CD4-positive, alpha-beta T cell (primary cell): Measurements from ENCODE around the gene RSBN1. TPM values are rescaled to one million over a fixed set of nuclear protein-coding genes. Genes with fewer than 3 reads are reported as not detected.

ENCODE experiments used
- ATAC-seq: fragments of 200-7000 bp; cut with Tn5 transposase; one replicate; pipeline ENCODE4 v1.10.0; 2022; ENCODE audit warnings: mild to moderate bottlenecking; ENCODE audit not compliant: poor library complexity
- CTCF ChIA-PET: fragments of 350-600 bp; sonication (Branson Sonifier 250); formaldehyde crosslinking; loops from one replicate; lab custom pipeline; 2021; ENCODE audit warnings: antibody characterized with exemption, inconsistent platforms; lab: Charles Lee
- POLR2A ChIA-PET: fragments of 350-600 bp; sonication (Branson Sonifier 250); formaldehyde crosslinking; loops from one replicate; lab custom pipeline; 2021; ENCODE audit warnings: antibody characterized with exemption, inconsistent platforms; lab: Charles Lee
- DNase-seq, 14 experiments: peaks; one replicate each; pipeline ENCODE4 v3.0.0-alpha.2; 2013 to 2020; ENCODE audit warnings: mixed read lengths in 2 of 14
- H3K27ac ChIP-seq, 2 donors: one replicate each; pipeline versions ENCODE4 v1.5.1 to v1.7.0; 2013; ENCODE audit warnings: low read length in 2 of 2, low read depth in 1 of 2, mild to moderate bottlenecking in 1 of 2
- H3K27me3 ChIP-seq, 2 experiments: 1 replicate in 1 of 2; 2 replicates in 1 of 2; pipeline versions ENCODE4 v1.6.1 to v1.7.0; 2013; ENCODE audit warnings: low read length in 2 of 2, control low read depth in 1 of 2, mild to moderate bottlenecking in 1 of 2, moderate library complexity in 1 of 2; ENCODE audit not compliant: insufficient read depth in 2 of 2, control insufficient read depth in 1 of 2
- H3K36me3 ChIP-seq: one replicate; pipeline ENCODE4 v1.6.1; 2013; ENCODE audit warnings: low read length, control low read depth; ENCODE audit not compliant: insufficient read depth
- H3K4me1 ChIP-seq: one replicate; pipeline ENCODE4 v1.6.1; 2013; ENCODE audit warnings: low read length, control low read depth; ENCODE audit not compliant: insufficient read depth
- H3K4me3 ChIP-seq: one replicate; pipeline ENCODE4 v1.5.1; 2013; ENCODE audit warnings: mild to moderate bottlenecking, low read length, moderate library complexity
- H3K9me3 ChIP-seq, 2 experiments: 1 replicate in 1 of 2; 2 replicates in 1 of 2; pipeline versions ENCODE4 v1.6.1 to v1.7.0; 2013; ENCODE audit warnings: low read length in 2 of 2, mild to moderate bottlenecking in 2 of 2, control low read depth in 1 of 2, moderate library complexity in 1 of 2; ENCODE audit not compliant: control insufficient read depth in 1 of 2, insufficient read depth in 1 of 2
- H3K27ac Mint-ChIP-seq: one replicate; pipeline ENCODE4 v1.8.0; 2020; ENCODE audit warnings: mixed read lengths
- H3K27me3 Mint-ChIP-seq: one replicate; pipeline ENCODE4 v1.8.0; 2021; ENCODE audit warnings: mixed read lengths
- H3K36me3 Mint-ChIP-seq: one replicate; pipeline ENCODE4 v1.8.0; 2021; ENCODE audit warnings: low read depth, mixed read lengths
- H3K4me1 Mint-ChIP-seq: one replicate; pipeline ENCODE4 v1.8.0; 2021; ENCODE audit warnings: low read depth, mixed read lengths
- H3K4me3 Mint-ChIP-seq: one replicate; pipeline ENCODE4 v1.8.0; 2020; ENCODE audit warnings: mild to moderate bottlenecking, mixed read lengths
- H3K9me3 Mint-ChIP-seq: one replicate; pipeline ENCODE4 v1.8.0; 2020; ENCODE audit warnings: mixed read lengths
- intact Hi-C, 2 experiments: fragments of 100-400 bp; cut with DNase I in 1 of 2; cut with micrococcal nuclease in 1 of 2; formaldehyde crosslinking; loops; one replicate each; pipeline versions ENCODE4 v1.15.1 to v1.9.0; 2023 to 2025; cut with DNase I, micrococcal nuclease
- total RNA-seq, 174 experiments: library from RNA in 2 of 174; stranded (reverse) in 2 of 174; gene quantifications; one replicate each; pipeline ENCODE4 v1.2.3 and lab custom pipeline; 2021 to 2026
- TF ChIP-seq, protein P1 (sequence below): fragments of 200-600 bp; IDR thresholded peaks from one replicate; pipeline ENCODE4 v1.8.0; 2022; ENCODE audit warnings: antibody characterized with exemption, mild to moderate bottlenecking

Gene RSBN1
- total RNA-seq, 2 experiments from 2014 or later = 44.2 to 44.6 TPM

DNA sequence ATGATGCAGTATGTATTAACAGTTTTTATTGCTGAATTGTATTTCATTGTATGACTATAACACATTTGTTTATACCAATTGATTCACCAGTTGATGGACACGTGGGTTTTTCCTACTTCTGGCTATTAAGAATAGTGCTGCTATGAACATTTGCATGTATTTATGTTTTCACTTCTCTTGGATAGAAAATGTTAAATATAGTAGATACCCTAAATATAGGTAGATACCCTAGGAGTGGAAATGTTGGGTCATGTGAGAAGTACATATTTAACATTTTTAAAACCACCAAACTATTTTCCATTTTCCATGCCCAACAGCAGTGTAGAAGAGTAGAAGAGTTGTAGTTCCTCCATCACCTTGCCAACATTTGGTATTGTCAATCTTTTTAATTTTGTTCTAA lies 60.8 kb downstream of the RSBN1 start:
- no peak overlapping the region for H3K4me3 ChIP-seq
- Mint-ChIP-seq H3K4me1 (peaks cover 12% of the 10 kb centered on the region), H3K9me3 (no peaks in the 10 kb centered on the region), H3K27ac (no peak overlapping the region), H3K27me3 (no peaks in the 10 kb centered on the region), H3K4me3 (no peak overlapping the region), H3K36me3 (no peaks in the 10 kb centered on the region)
- H3K27ac ChIP-seq = no peak overlapping the region
- ChIA-PET CTCF (interaction anchor here (0.9 kb wide), 1 partner anchor 9 kb away, joined by 4 read pairs; no protein-coding TSS in a partner anchor), POLR2A (no interaction called here)
- intact Hi-C loops = no loop called here
- no peaks in the 10 kb centered on the region for H3K4me1 ChIP-seq
- no peaks in the 10 kb centered on the region for H3K27me3 ChIP-seq
- DNase-seq (no peak), ATAC-seq (no peak)
- TF ChIP-seq, protein P1, sequence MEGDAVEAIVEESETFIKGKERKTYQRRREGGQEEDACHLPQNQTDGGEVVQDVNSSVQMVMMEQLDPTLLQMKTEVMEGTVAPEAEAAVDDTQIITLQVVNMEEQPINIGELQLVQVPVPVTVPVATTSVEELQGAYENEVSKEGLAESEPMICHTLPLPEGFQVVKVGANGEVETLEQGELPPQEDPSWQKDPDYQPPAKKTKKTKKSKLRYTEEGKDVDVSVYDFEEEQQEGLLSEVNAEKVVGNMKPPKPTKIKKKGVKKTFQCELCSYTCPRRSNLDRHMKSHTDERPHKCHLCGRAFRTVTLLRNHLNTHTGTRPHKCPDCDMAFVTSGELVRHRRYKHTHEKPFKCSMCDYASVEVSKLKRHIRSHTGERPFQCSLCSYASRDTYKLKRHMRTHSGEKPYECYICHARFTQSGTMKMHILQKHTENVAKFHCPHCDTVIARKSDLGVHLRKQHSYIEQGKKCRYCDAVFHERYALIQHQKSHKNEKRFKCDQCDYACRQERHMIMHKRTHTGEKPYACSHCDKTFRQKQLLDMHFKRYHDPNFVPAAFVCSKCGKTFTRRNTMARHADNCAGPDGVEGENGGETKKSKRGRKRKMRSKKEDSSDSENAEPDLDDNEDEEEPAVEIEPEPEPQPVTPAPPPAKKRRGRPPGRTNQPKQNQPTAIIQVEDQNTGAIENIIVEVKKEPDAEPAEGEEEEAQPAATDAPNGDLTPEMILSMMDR = no peak
- H3K36me3 ChIP-seq = no peaks in the 10 kb centered on the region
- no peaks in the 10 kb centered on the region for H3K9me3 ChIP-seq

DNA sequence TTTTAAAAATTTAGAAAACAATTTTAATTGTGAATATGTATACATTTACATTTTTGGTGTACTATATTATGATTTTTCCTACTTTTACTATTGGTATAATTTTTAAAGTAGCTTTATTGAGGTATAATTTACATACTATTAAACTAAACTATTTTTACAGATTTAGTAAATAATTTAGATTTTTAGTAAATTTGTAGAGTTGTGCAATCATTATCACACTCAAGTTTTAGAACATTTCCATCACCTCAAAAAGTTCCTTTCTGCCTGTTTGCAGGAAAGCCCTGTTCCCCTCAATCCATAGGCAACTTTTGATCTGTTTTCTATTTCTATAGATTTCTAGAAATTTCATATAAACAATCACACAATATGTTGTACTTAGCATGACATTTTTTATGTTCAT lies 61.2 kb downstream of the RSBN1 start:
- POLR2A ChIA-PET = no interaction called here
- Mint-ChIP-seq H3K27ac (no peak overlapping the region), H3K9me3 (no peaks in the 10 kb centered on the region), H3K27me3 (no peaks in the 10 kb centered on the region), H3K4me3 (no peak overlapping the region), H3K36me3 (no peaks in the 10 kb centered on the region), H3K4me1 (peaks cover 8% of the 10 kb centered on the region)
- no peak for ATAC-seq
- TF ChIP-seq, protein P1 = no peak
- no peaks in the 10 kb centered on the region for H3K27me3 ChIP-seq
- H3K36me3 ChIP-seq = no peaks in the 10 kb centered on the region
- H3K4me1 ChIP-seq = no peaks in the 10 kb centered on the region
- DNase-seq = no peak
- intact Hi-C loops = no loop called here
- H3K27ac ChIP-seq = no peak overlapping the region
- no peak overlapping the region for H3K4me3 ChIP-seq
- CTCF ChIA-PET = interaction anchor here (0.9 kb wide), 1 partner anchor 8 kb away, joined by 4 read pairs; no protein-coding TSS in a partner anchor
- no peaks in the 10 kb centered on the region for H3K9me3 ChIP-seq

DNA sequence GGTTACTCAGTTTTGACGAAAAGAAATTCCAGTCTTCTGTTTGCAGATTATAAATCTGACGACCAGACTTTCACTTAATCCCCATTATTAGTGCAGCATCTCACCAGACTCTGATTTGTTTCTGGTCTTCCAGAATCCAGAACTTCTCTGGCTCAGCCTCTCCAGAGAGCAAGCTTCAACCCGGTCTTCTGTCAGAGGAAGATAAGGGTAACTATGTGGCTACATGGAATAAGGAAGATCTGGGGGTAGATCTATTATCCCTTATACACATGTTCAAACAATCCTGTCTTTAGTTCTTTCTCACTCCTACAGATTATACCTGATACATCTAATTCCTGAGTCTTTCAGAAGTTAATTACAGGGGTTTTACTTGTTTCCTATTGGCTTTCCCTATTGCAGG lies 62.9 kb downstream of the RSBN1 start:
- POLR2A ChIA-PET = no interaction called here
- no peaks in the 10 kb centered on the region for H3K27me3 ChIP-seq
- no peak overlapping the region for H3K27ac ChIP-seq
- H3K9me3 ChIP-seq = no peaks in the 10 kb centered on the region
- CTCF ChIA-PET = no interaction called here
- H3K4me3 ChIP-seq = no peak overlapping the region
- Mint-ChIP-seq H3K4me3 (no peak overlapping the region), H3K4me1 (no peaks in the 10 kb centered on the region), H3K36me3 (no peaks in the 10 kb centered on the region), H3K27me3 (no peaks in the 10 kb centered on the region), H3K27ac (no peak overlapping the region), H3K9me3 (no peaks in the 10 kb centered on the region)
- DNase-seq (no peak), ATAC-seq (no peak)
- intact Hi-C loops = no loop called here
- TF ChIP-seq, protein P1 = no peak
- H3K4me1 ChIP-seq = no peaks in the 10 kb centered on the region
- no peaks in the 10 kb centered on the region for H3K36me3 ChIP-seq
